ENCODE data around the gene REM2.

- no peak for TF ChIP-seq CTCF (IDR thresholded peaks at IDR 0.05)
- no peak for TF ChIP-seq POLR2A (IDR thresholded peaks at IDR 0.05; ENCODE audit: low read depth)
- no peak for TF ChIP-seq POLR2AphosphoS5 (IDR thresholded peaks at IDR 0.05)
- no peak for TF ChIP-seq EP300 (IDR thresholded peaks at IDR 0.05)
Measured at GRCh38 chr14:22908601-22909000, 25.6 kb downstream of the REM2 start.

All from esophagus muscularis mucosa (tissue), 4 donors.